Measurements from ENCODE around the gene ZKSCAN3. TPM values are rescaled to one million over a fixed set of nuclear protein-coding genes. Genes with fewer than 3 reads are reported as not detected.

ZKSCAN3 gene
- polyA plus RNA-seq, 2 of the 4 experiments (the other 2 are of a cell fraction): 1.6 to 2.7 TPM

DNA sequence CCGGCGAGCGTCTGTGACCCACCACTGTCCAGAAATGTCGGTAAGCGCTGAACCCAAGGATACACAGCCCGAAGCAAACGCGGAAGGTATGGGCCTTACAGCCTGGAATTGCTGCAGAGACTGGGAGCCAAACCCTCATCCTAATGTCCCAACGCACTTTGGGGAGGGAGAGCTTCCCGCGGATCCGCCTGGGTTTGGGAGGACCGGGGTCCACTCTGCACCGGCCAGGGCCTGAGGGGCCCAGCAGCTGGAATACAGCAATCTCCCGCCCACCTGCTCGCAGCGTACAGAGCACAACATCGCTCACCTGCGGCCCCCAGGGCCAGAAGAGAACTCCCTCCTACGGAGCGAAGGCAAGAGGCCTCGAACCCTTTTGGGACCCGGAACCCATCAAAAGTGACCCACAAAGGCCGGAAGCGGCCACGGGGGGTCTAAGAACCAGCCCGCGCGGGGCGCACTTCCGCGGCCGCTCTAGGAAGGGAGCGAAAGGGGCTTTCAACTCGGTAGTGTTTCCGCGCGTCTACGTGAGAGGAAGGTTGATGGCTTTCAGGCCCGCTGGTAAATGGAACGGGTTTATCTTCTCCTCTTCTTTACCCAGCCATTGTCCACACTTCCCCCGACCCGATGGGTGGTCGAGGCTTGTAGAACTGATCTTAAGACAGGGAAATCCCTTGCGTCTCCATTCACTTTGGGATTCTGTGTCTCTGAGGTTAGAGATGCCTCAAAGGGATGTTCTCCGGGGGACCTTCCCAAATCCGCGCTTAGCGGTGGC, 49.8 kb downstream of the ZKSCAN3 start, which contains the start of gene ZSCAN12 (continued):
- peak; percentile 35; the same call in 1 of the 2 replicates for TF ChIP-seq PHF8 (IDR thresholded peaks at IDR 0.05; ENCODE audit: borderline replicate concordance, low read depth)
- TF ChIP-seq ZC3H11A (IDR thresholded peaks at IDR 0.05): no peak
- no peak for TF ChIP-seq RARB (CRISPR knock-in tag; IDR thresholded peaks at IDR 0.05)
- TF ChIP-seq, protein P1, sequence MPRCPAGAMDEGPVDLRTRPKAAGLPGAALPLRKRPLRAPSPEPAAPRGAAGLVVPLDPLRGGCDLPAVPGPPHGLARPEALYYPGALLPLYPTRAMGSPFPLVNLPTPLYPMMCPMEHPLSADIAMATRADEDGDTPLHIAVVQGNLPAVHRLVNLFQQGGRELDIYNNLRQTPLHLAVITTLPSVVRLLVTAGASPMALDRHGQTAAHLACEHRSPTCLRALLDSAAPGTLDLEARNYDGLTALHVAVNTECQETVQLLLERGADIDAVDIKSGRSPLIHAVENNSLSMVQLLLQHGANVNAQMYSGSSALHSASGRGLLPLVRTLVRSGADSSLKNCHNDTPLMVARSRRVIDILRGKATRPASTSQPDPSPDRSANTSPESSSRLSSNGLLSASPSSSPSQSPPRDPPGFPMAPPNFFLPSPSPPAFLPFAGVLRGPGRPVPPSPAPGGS (IDR thresholded peaks at IDR 0.05): no peak
- no peak for TF ChIP-seq CHD2 (IDR thresholded peaks at IDR 0.05; ENCODE audit: low read length, partially characterized antibody)
- 0 out of 2 replicates have a peak, but pooled peaks have one; percentile 24 for TF ChIP-seq GATA3 (IDR thresholded peaks at IDR 0.05; ENCODE audit: borderline replicate concordance)
- no peak for TF ChIP-seq HES2 (IDR thresholded peaks at IDR 0.05)
- no peak for TF ChIP-seq CBX8 (IDR thresholded peaks at IDR 0.05)
- no peak for TF ChIP-seq HEYL (CRISPR knock-in tag; IDR thresholded peaks at IDR 0.05)
- TF ChIP-seq RFX5 (IDR thresholded peaks at IDR 0.05): no peak
- no peak for TF ChIP-seq MAFK (IDR thresholded peaks at IDR 0.05; ENCODE audit: partially characterized antibody)
- no peak for TF ChIP-seq HOXB13 (CRISPR knock-in tag; IDR thresholded peaks at IDR 0.05; ENCODE audit: low read depth)
- TF ChIP-seq, protein P2, sequence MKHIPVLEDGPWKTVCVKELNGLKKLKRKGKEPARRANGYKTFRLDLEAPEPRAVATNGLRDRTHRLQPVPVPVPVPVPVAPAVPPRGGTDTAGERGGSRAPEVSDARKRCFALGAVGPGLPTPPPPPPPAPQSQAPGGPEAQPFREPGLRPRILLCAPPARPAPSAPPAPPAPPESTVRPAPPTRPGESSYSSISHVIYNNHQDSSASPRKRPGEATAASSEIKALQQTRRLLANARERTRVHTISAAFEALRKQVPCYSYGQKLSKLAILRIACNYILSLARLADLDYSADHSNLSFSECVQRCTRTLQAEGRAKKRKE (CRISPR knock-in tag; IDR thresholded peaks at IDR 0.05; ENCODE audit: low read depth): no peak
- TF ChIP-seq, protein P3, sequence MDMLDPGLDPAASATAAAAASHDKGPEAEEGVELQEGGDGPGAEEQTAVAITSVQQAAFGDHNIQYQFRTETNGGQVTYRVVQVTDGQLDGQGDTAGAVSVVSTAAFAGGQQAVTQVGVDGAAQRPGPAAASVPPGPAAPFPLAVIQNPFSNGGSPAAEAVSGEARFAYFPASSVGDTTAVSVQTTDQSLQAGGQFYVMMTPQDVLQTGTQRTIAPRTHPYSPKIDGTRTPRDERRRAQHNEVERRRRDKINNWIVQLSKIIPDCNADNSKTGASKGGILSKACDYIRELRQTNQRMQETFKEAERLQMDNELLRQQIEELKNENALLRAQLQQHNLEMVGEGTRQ (IDR thresholded peaks at IDR 0.05): no peak
- no peak for TF ChIP-seq NFE2L2 (conservative IDR thresholded peaks at IDR 0.05; ENCODE audit: low read length)
- no peak for TF ChIP-seq FOSL2 (IDR thresholded peaks at IDR 0.05)
- no peak for TF ChIP-seq FOSL2 (CRISPR knock-in tag; IDR thresholded peaks at IDR 0.05)
- no peak for TF ChIP-seq HOXA7 (CRISPR knock-in tag; IDR thresholded peaks at IDR 0.05)
- peak; percentile 60 to 83; a peak in 4 of 5 replicates for TF ChIP-seq JUN (IDR thresholded peaks at IDR 0.05)
- no peak for TF ChIP-seq FOSB (CRISPR knock-in tag; IDR thresholded peaks at IDR 0.05)
- no peak for TF ChIP-seq ELK1 (IDR thresholded peaks at IDR 0.05; ENCODE audit: low read depth, low read length)
- no peak for TF ChIP-seq TFCP2L1 (CRISPR knock-in tag; IDR thresholded peaks at IDR 0.05)
- no peak for TF ChIP-seq NR3C1 (IDR thresholded peaks at IDR 0.05)
- TF ChIP-seq CBX2 (IDR thresholded peaks at IDR 0.05; ENCODE audit: borderline replicate concordance, low read depth): no peak
- TF ChIP-seq FOXS1 (CRISPR knock-in tag; IDR thresholded peaks at IDR 0.05): no peak

DNA sequence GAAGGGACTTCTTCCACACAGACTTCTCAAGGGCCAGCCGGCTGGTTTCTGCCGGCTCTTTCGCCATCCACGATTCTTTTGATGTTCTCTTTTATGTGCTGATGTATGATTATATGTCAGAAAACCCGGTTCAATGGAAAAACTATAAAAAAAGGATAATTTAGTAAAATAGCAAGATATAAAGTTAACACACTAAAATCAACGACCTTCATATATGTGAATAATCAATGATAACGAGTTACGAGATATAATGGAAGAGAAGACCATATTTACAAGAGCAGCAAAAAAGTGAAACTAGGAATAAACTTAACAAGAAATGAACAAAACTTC, 50.3 kb downstream of the ZKSCAN3 start:
- H3K9me3 ChIP-seq: no peaks in the 10 kb centered on the region
- POLR2A ChIA-PET: no interaction called here
- H3K4me3 ChIP-seq: peak overlapping the region; percentile 78
- no peak for ATAC-seq
- peak overlapping the region; percentile 80 to 93 for H3K27ac ChIP-seq
- H3K4me2 ChIP-seq: peak overlapping the region; percentile 77
- no peak for FAIRE-seq
- DNase-seq (ENCODE audit: low read depth in 1 of 2, low spot score in 1 of 2): no peak
- no peaks in the 10 kb centered on the region for H3K4me1 ChIP-seq
- WGBS (ENCODE audit: missing lambda C conversion rate): 46% methylated on average over 8 of the region's 8 CpGs
- no peak for TF ChIP-seq FOXS1 (CRISPR knock-in tag; IDR thresholded peaks at IDR 0.05)
- TF ChIP-seq HEYL (CRISPR knock-in tag; IDR thresholded peaks at IDR 0.05): no peak
- TF ChIP-seq EHMT2 (IDR thresholded peaks at IDR 0.05; ENCODE audit: low read depth): no peak
- TF ChIP-seq ESRRA (IDR thresholded peaks at IDR 0.05; ENCODE audit: borderline replicate concordance, low read length): no peak
- no peak for TF ChIP-seq HOXA7 (CRISPR knock-in tag; IDR thresholded peaks at IDR 0.05)
- CTCF ChIA-PET: no interaction called here

All from A549 (cell line).